ENCODE results near the gene CACNA1A. TPM values are rescaled to one million over a fixed set of nuclear protein-coding genes. Genes with fewer than 3 reads are reported as not detected.

CACNA1A gene
- total RNA-seq, 1 donor from 2014 or later: 8.6 TPM

- Histone ChIP-seq H3K27me3 (no peaks in the 10 kb centered on the region), H3K36me3 (no peaks in the 10 kb centered on the region), H3K4me1 (no peaks in the 10 kb centered on the region), H3K4me3 (no peak overlapping the region), H3K9me3 (no peaks in the 10 kb centered on the region), H3K27ac (no peak overlapping the region)
- TF ChIP-seq POLR2A (IDR thresholded peaks at IDR 0.05): no peak
- TF ChIP-seq, protein P1, sequence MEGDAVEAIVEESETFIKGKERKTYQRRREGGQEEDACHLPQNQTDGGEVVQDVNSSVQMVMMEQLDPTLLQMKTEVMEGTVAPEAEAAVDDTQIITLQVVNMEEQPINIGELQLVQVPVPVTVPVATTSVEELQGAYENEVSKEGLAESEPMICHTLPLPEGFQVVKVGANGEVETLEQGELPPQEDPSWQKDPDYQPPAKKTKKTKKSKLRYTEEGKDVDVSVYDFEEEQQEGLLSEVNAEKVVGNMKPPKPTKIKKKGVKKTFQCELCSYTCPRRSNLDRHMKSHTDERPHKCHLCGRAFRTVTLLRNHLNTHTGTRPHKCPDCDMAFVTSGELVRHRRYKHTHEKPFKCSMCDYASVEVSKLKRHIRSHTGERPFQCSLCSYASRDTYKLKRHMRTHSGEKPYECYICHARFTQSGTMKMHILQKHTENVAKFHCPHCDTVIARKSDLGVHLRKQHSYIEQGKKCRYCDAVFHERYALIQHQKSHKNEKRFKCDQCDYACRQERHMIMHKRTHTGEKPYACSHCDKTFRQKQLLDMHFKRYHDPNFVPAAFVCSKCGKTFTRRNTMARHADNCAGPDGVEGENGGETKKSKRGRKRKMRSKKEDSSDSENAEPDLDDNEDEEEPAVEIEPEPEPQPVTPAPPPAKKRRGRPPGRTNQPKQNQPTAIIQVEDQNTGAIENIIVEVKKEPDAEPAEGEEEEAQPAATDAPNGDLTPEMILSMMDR (IDR thresholded peaks at IDR 0.05): no peak
- no peak for TF ChIP-seq POLR2AphosphoS5 (IDR thresholded peaks at IDR 0.05; ENCODE audit: insufficient read depth in 1 of 2, low read depth in 1 of 2)
- intact Hi-C loops (cut with DNase I): no loop called here
- DNase-seq (ENCODE audit: extremely low spot score in 2 of 2): no peak
Measured at GRCh38 chr19:13466697-13467096, 39.6 kb downstream of the CACNA1A start.

- no peak for TF ChIP-seq POLR2AphosphoS5 (IDR thresholded peaks at IDR 0.05; ENCODE audit: insufficient read depth in 1 of 2, low read depth in 1 of 2)
- TF ChIP-seq, protein P1 (IDR thresholded peaks at IDR 0.05): no peak
- no peak for TF ChIP-seq POLR2A (IDR thresholded peaks at IDR 0.05)
- intact Hi-C loops (cut with DNase I): no loop called here
Measured at GRCh38 chr19:13463296-13463695, 43.0 kb downstream of the CACNA1A start.

GRCh38 chr19:13461536-13461935, 44.7 kb downstream of the CACNA1A start:
- TF ChIP-seq, protein P1 (IDR thresholded peaks at IDR 0.05): no peak
- no peak for TF ChIP-seq POLR2A (IDR thresholded peaks at IDR 0.05)
- no peak for TF ChIP-seq POLR2AphosphoS5 (IDR thresholded peaks at IDR 0.05; ENCODE audit: insufficient read depth in 1 of 2, low read depth in 1 of 2)
- intact Hi-C loops (cut with DNase I): no loop called here
- no peaks in the 10 kb centered on the region for H3K27me3 ChIP-seq
- no peaks in the 10 kb centered on the region for H3K4me1 ChIP-seq
- H3K36me3 ChIP-seq: no peaks in the 10 kb centered on the region
- H3K4me3 ChIP-seq: no peak overlapping the region
- DNase-seq (ENCODE audit: extremely low spot score in 2 of 2): no peak
- no peaks in the 10 kb centered on the region for H3K9me3 ChIP-seq
- no peak overlapping the region for H3K27ac ChIP-seq

More at GRCh38 chr19:13463296-13463695, 43.0 kb downstream of the CACNA1A start:
- no peaks in the 10 kb centered on the region for H3K4me1 ChIP-seq
- H3K4me3 ChIP-seq: no peak overlapping the region
- no peaks in the 10 kb centered on the region for H3K9me3 ChIP-seq
- no peak for DNase-seq (ENCODE audit: extremely low spot score in 2 of 2)
- H3K27me3 ChIP-seq: no peaks in the 10 kb centered on the region
- no peaks in the 10 kb centered on the region for H3K36me3 ChIP-seq
- no peak overlapping the region for H3K27ac ChIP-seq

GRCh38 chr19:13460045-13460444, 46.2 kb downstream of the CACNA1A start:
- intact Hi-C loops (cut with DNase I): no loop called here
- Histone ChIP-seq H3K4me1 (no peaks in the 10 kb centered on the region), H3K27me3 (no peaks in the 10 kb centered on the region), H3K4me3 (no peak overlapping the region), H3K27ac (no peak overlapping the region), H3K9me3 (no peaks in the 10 kb centered on the region), H3K36me3 (no peaks in the 10 kb centered on the region)
- TF ChIP-seq POLR2AphosphoS5 (IDR thresholded peaks at IDR 0.05; ENCODE audit: insufficient read depth in 1 of 2, low read depth in 1 of 2) (no peak), POLR2A (IDR thresholded peaks at IDR 0.05) (no peak)
- TF ChIP-seq, protein P1 (IDR thresholded peaks at IDR 0.05): no peak
- no peak for DNase-seq (ENCODE audit: extremely low spot score in 2 of 2)

DNA sequence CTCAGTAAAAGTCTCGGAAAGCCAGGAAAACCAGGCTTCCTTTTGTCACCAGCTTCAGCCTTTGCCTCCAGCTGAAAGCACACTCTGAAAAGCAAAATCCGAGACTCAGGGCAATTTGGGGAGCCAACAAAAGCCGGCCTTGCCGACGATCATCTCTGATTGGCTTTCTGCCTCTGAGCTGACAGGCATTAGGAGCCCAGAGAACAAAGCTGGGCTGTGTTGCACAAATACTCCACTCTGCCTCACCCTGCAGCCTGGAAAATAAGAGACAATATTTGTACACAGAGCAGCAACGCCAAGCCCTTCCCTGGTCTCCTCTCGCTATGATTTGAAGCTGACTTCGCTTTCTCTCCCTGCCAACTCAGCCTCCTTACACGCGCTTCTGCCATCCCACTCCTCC, 46.9 kb downstream of the CACNA1A start:
- Histone ChIP-seq H3K27ac (no peak overlapping the region), H3K4me3 (no peak overlapping the region), H3K9me3 (no peaks in the 10 kb centered on the region), H3K4me1 (no peaks in the 10 kb centered on the region), H3K36me3 (no peaks in the 10 kb centered on the region), H3K27me3 (no peaks in the 10 kb centered on the region)
- intact Hi-C loops (cut with DNase I): no loop called here
- TF ChIP-seq, protein P1 (IDR thresholded peaks at IDR 0.05): no peak
- TF ChIP-seq POLR2A (IDR thresholded peaks at IDR 0.05): no peak
- no peak for TF ChIP-seq POLR2AphosphoS5 (IDR thresholded peaks at IDR 0.05; ENCODE audit: insufficient read depth in 1 of 2, low read depth in 1 of 2)
- DNase-seq (ENCODE audit: extremely low spot score in 2 of 2): no peak
